ENCODE results near the gene NFASC.

DNA sequence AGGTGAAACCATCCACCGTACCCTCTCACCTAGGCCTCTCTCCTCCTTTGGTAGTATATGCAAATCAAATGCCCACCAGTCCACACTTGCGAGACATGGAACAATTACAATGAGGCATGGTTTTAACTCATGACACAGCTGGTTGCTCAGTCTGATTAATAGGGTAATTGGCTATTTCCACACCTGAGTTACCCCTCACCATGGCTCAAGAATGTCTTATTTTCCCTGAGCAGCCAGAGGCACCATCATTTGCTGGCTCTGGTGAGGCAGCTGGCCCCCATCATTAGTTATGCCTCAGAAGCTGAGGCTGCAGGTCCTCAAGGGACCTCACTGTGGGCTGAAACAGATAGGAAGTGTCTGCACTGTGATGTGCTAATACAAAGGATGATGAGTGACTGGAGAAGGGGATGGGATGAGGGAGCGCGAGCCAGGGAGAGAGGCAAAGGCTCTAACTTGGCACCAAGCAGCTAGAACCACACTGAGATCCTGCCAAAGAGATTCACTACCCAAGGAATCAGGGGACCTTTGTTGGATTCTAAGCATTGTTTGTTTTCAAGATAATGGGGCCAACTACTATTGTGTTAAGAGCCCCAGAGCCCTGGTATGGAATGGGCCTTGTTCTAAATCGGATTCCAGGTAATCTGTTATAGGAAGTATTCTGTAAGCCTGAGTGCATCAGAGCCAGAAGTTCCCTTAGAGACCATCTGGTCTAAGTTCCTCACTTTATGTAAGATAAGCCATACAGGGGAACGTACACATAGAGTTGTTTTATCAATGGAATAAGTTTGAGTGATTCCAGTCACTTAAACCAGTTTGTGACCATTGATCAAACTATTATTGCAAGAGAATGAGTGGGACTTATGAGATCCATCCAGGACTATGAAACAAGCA, 92.3 kb downstream of the NFASC start:
- TF ChIP-seq, protein P1, sequence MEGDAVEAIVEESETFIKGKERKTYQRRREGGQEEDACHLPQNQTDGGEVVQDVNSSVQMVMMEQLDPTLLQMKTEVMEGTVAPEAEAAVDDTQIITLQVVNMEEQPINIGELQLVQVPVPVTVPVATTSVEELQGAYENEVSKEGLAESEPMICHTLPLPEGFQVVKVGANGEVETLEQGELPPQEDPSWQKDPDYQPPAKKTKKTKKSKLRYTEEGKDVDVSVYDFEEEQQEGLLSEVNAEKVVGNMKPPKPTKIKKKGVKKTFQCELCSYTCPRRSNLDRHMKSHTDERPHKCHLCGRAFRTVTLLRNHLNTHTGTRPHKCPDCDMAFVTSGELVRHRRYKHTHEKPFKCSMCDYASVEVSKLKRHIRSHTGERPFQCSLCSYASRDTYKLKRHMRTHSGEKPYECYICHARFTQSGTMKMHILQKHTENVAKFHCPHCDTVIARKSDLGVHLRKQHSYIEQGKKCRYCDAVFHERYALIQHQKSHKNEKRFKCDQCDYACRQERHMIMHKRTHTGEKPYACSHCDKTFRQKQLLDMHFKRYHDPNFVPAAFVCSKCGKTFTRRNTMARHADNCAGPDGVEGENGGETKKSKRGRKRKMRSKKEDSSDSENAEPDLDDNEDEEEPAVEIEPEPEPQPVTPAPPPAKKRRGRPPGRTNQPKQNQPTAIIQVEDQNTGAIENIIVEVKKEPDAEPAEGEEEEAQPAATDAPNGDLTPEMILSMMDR (IDR thresholded peaks at IDR 0.05), result no peak
- no peak for TF ChIP-seq POLR2A (IDR thresholded peaks at IDR 0.05)

Data from testis (tissue), 2 donors.